ENCODE results near the gene GRIN2B. TPM values are rescaled to one million over a fixed set of nuclear protein-coding genes. Genes with fewer than 3 reads are reported as not detected.

GRIN2B gene
- total and polyA plus RNA-seq, 10 of the 15 experiments (the other 5 are each of a cell fraction or from before 2014, with no cell fraction given), result under 0.01 TPM; not detected in 9

- POLR2A ChIA-PET, result no interaction called here
- no peak for DNase-seq (ENCODE audit: low read depth, low spot score)
- H3K4me2 ChIP-seq (ENCODE audit: control insufficient read depth, insufficient read depth), result no peak overlapping the region
- in situ Hi-C loops (cut with MboI) (loop anchor here (10.0 kb wide), 1 partner anchor 188 kb away; no protein-coding TSS in a partner anchor), intact Hi-C loops (cut with micrococcal nuclease; ENCODE audit: unreplicated experiment) (no loop called here)
- no peaks in the 10 kb centered on the region for H3K4me1 ChIP-seq (ENCODE audit: control insufficient read depth, insufficient read depth, low read length)
- RAD21 ChIA-PET (ENCODE audit: unreplicated experiment), result interaction anchor here (1.2 kb wide), 1 partner anchor 113 kb away, joined by 3 read pairs; no protein-coding TSS in a partner anchor
- H3K9me3 ChIP-seq (replicated peaks; ENCODE audit: control insufficient read depth, insufficient read depth, low read length), result no peaks in the 10 kb centered on the region
- no TSS peak for BruUV-seq (replicated peaks)
- SMC1A ChIA-PET (ENCODE audit: uncharacterized antibody, unreplicated experiment), result interaction anchor here (2.7 kb wide), 1 partner anchor 191 kb away, joined by 8 read pairs; no protein-coding TSS in a partner anchor
- H3K79me2 ChIP-seq (ENCODE audit: control insufficient read depth, insufficient read depth, low read length), result no peaks in the 10 kb centered on the region
- no peak overlapping the region for H2AFZ ChIP-seq (ENCODE audit: control insufficient read depth, low read depth, low read length)
- 4% methylated on average over 2 of the region's 2 CpGs for WGBS (ENCODE audit: insufficient coverage, insufficient replicate concordance, low lambda C conversion rate, missing lambda C conversion rate)
- H3K27ac ChIP-seq (ENCODE audit: control insufficient read depth, insufficient read depth), result no peak overlapping the region
- no peak for FAIRE-seq
- no peak overlapping the region for H3K4me3 ChIP-seq
- no peak overlapping the region for H3K9ac ChIP-seq (ENCODE audit: control insufficient read depth, insufficient read depth, low read length)
- H3K27me3 ChIP-seq (replicated peaks in 1 of 2; ENCODE audit: control insufficient read depth in 2 of 2, insufficient read depth in 2 of 2, low read length in 1 of 2), result peaks cover 0 to 10% of the 10 kb centered on the region in 2 experiments
- no peaks in the 10 kb centered on the region for H4K20me1 ChIP-seq (ENCODE audit: control insufficient read depth, insufficient read depth)
- CTCF ChIA-PET, result interaction anchor here (1.0 to 1.6 kb wide), 3 partner anchors 112 to 191 kb away, joined by 3 to 14 read pairs (median 4); no protein-coding TSS in a partner anchor
- no peaks in the 10 kb centered on the region for H3K36me3 ChIP-seq (ENCODE audit: control insufficient read depth in 2 of 2, insufficient read depth in 2 of 2, low read length in 1 of 2)
- no peak for ATAC-seq
- no peak for TF ChIP-seq CREB1 (IDR thresholded peaks at IDR 0.05; ENCODE audit: low read depth)
- TF ChIP-seq ATF7 (IDR thresholded peaks at IDR 0.05; ENCODE audit: low read depth), result no peak
- no peak for TF ChIP-seq ZBTB33 (IDR thresholded peaks at IDR 0.05)
- no peak for TF ChIP-seq RELB (IDR thresholded peaks at IDR 0.05; ENCODE audit: low read depth)
- no peak for TF ChIP-seq ZNF622 (IDR thresholded peaks at IDR 0.05)
- TF ChIP-seq TBL1XR1 (IDR thresholded peaks at IDR 0.05; ENCODE audit: low read depth, low read length), result no peak
- TF ChIP-seq SMAD1 (IDR thresholded peaks at IDR 0.05; ENCODE audit: low read depth, partially characterized antibody), result no peak
- no peak for TF ChIP-seq SMARCA5 (IDR thresholded peaks at IDR 0.05)
- no peak for TF ChIP-seq POU2F2 (IDR thresholded peaks at IDR 0.05; ENCODE audit: borderline replicate concordance, low read depth, low read length)
- TF ChIP-seq MYB (IDR thresholded peaks at IDR 0.05; ENCODE audit: borderline replicate concordance, low read depth, low read length), result no peak
- no peak for TF ChIP-seq RAD51 (IDR thresholded peaks at IDR 0.05)
- TF ChIP-seq REST (IDR thresholded peaks at IDR 0.05; ENCODE audit: low read depth, low read length), result no peak
- no peak for TF ChIP-seq POLR2AphosphoS2 (IDR thresholded peaks at IDR 0.05; ENCODE audit: low read depth, low read length)
- TF ChIP-seq ZNF207 (IDR thresholded peaks at IDR 0.05; ENCODE audit: borderline replicate concordance), result no peak
- TF ChIP-seq RBBP5 (conservative IDR thresholded peaks at IDR 0.05), result no peak
- TF ChIP-seq SUPT20H (IDR thresholded peaks at IDR 0.05; ENCODE audit: borderline replicate concordance, control insufficient read depth, low read depth, low read length), result no peak
- TF ChIP-seq PAX5 (IDR thresholded peaks at IDR 0.05; ENCODE audit: borderline replicate concordance, low read depth, low read length), result no peak
Observed at GRCh38 chr12:13976880-13977279, 4.5 kb downstream of the GRIN2B start.
